Right ventricle myocardium inferior (tissue), 1 donor: ENCODE results near the gene IGF2R. TPM values are rescaled to one million over a fixed set of nuclear protein-coding genes. Genes with fewer than 3 reads are reported as not detected.
"Not testable (repeated sequence)": the region's sequence is repeated elsewhere in the genome, so short reads cannot be mapped to it uniquely, and the experiment has no call there.

Source experiments
- ATAC-seq: fragments of 200-7000 bp; cut with Tn5 transposase; one replicate; pipeline ENCODE4 v1.9.1; 2020; ENCODE audit warnings: mild to moderate bottlenecking, moderate library complexity
- DNase-seq: peaks from one replicate; pipeline ENCODE4 v3.0.0; 2021; ENCODE audit errors: missing footprints
- intact Hi-C: fragments of 100-400 bp; cut with DNase I; formaldehyde crosslinking; loops from one replicate; pipeline ENCODE4 v1.11.0; 2022
- long read RNA-seq: library from polyadenylated mRNA; unstranded; transcript quantifications from one replicate; pipeline ENCODE4 v2.0.0, GENCODE V29; 2021
- total RNA-seq: library from RNA; stranded (reverse); fragmentation: NEBNext Ultra II Directional; extraction: Animal tissue kit (Norgen Biotek cat#: 25700); gene quantifications from one replicate; pipeline ENCODE4 v1.2.1, GENCODE V29; 2021
- donor health status: DM: no; HTN: yes; CAD: no; lungs with severe emphysema.

Gene IGF2R, protein sequence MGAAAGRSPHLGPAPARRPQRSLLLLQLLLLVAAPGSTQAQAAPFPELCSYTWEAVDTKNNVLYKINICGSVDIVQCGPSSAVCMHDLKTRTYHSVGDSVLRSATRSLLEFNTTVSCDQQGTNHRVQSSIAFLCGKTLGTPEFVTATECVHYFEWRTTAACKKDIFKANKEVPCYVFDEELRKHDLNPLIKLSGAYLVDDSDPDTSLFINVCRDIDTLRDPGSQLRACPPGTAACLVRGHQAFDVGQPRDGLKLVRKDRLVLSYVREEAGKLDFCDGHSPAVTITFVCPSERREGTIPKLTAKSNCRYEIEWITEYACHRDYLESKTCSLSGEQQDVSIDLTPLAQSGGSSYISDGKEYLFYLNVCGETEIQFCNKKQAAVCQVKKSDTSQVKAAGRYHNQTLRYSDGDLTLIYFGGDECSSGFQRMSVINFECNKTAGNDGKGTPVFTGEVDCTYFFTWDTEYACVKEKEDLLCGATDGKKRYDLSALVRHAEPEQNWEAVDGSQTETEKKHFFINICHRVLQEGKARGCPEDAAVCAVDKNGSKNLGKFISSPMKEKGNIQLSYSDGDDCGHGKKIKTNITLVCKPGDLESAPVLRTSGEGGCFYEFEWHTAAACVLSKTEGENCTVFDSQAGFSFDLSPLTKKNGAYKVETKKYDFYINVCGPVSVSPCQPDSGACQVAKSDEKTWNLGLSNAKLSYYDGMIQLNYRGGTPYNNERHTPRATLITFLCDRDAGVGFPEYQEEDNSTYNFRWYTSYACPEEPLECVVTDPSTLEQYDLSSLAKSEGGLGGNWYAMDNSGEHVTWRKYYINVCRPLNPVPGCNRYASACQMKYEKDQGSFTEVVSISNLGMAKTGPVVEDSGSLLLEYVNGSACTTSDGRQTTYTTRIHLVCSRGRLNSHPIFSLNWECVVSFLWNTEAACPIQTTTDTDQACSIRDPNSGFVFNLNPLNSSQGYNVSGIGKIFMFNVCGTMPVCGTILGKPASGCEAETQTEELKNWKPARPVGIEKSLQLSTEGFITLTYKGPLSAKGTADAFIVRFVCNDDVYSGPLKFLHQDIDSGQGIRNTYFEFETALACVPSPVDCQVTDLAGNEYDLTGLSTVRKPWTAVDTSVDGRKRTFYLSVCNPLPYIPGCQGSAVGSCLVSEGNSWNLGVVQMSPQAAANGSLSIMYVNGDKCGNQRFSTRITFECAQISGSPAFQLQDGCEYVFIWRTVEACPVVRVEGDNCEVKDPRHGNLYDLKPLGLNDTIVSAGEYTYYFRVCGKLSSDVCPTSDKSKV (N-terminal part only)
- 63.1 TPM for total RNA-seq
- long read RNA-seq, partial matches to known transcripts, result 13 of 13 reads
- long read RNA-seq, other reads (novel, unspliced or antisense), result 0 of 13 reads

- intact Hi-C loops, result loop anchor here (1.0 kb wide), 1 partner anchor 73 kb away; no protein-coding TSS in a partner anchor
- DNase-seq (peak; percentile 98), ATAC-seq (peak; percentile 94)
Measured at GRCh38 chr6:159968295-159969203, at the start of gene IGF2R. Gene IGF2R, plus strand, starts transcription at chr6:159969082. Its CDS starts 165 bp downstream, at chr6:159969247.

DNA sequence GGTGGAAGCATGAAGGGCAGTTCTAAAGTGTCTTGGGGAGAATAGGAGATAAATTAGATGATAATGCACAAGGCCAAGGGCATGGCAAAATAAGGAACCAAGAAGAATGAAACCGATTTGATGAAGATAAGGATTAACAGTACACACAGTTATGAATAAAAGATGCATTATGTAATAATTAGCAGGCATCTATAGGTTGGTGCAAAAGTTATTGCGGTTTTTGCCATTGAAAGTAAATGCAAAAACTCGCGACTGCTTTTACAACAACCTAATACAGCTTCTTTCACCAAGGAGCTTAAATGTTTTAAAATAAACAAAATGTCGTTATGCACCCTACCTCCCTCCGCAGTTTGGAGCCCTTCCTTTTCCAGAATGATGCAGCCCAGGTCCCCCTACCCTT lies 49.1 kb upstream of the IGF2R start:
- intact Hi-C loops, result no loop called here
- DNase-seq (no peak), ATAC-seq (no peak)

DNA sequence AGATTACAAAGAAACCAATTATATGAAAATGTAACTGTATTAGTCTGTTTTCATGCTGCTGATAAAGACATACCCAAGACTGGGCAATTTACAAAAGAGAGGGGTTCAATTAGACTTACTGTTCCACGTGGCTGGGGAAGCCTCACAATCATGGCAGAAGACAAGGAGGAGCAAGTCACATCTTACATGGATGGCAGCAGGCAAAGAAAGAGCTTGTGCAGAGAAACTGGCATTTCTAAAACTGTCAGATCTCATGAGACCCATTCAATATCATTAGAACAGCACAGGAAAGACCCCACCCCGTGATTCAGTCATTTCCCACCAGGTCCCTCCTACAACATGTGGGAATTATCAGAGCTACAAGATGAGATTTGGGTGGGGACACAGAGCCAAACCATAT lies 44.7 kb upstream of the IGF2R start:
- DNase-seq, ATAC-seq, intact Hi-C loops: not testable (repeated sequence)

- ATAC-seq, result no peak
- no peak for DNase-seq
- intact Hi-C loops, result no loop called here
Measured at GRCh38 chr6:159926542-159927203, 42.2 kb upstream of the IGF2R start.

GRCh38 chr6:159929819-159930218 lies 39.1 kb upstream of the IGF2R start:
- no peak for DNase-seq
- intact Hi-C loops, result no loop called here
- ATAC-seq, result no peak

- no peak for DNase-seq
- intact Hi-C loops, result no loop called here
- ATAC-seq, result no peak
Measured at GRCh38 chr6:159931112-159931511, 37.8 kb upstream of the IGF2R start.

GRCh38 chr6:159931846-159932245 lies 37.0 kb upstream of the IGF2R start:
- no peak for DNase-seq
- intact Hi-C loops, result no loop called here
- ATAC-seq, result no peak

GRCh38 chr6:159933077-159933476 lies 35.8 kb upstream of the IGF2R start:
- intact Hi-C loops, result no loop called here
- DNase-seq (no peak), ATAC-seq (no peak)

DNA sequence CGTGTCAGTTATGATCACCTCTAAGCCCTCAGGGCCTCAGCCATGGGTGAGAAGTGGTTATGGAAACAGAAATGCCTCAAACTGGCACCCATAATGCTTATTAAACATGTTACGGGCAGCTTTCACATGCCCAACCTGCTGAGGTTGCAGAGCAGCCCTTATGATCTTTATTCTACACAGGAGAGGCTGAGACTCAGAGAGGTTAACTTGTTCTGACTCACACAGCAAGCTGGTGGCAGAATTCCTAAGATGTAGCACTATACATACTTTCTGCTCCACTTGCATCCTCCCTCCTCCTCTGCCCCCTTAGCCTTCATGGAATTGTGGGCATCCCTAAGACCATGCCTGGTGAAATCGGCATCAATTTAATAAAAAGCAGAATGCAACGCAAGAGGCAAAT lies 34.7 kb upstream of the IGF2R start:
- ATAC-seq (no peak), DNase-seq (no peak)
- intact Hi-C loops, result no loop called here

DNA sequence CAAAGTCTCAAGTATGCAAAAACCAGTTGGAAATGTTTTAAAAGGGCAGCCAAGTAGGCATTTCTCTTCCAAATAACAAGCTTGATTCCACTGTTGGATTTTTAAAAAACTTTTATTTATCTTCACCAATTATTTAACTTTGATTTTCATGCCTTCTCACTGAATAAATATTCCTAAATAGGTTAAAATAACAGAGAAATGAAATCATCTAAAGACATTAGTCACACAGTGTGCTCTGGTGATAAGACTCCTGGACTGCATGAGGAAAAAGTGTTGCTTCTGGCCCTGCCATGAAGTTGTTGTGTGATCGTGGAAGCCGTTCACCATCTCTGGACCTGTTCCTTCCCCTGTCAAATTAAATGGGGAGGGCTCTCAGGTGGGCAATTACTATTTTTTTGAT lies 33.8 kb upstream of the IGF2R start:
- peak; percentile 53 for ATAC-seq
- DNase-seq, result no peak
- intact Hi-C loops, result no loop called here

- no peak for ATAC-seq
- no peak for DNase-seq
- intact Hi-C loops, result no loop called here
Measured at GRCh38 chr6:159935633-159936032, 33.2 kb upstream of the IGF2R start.

DNA sequence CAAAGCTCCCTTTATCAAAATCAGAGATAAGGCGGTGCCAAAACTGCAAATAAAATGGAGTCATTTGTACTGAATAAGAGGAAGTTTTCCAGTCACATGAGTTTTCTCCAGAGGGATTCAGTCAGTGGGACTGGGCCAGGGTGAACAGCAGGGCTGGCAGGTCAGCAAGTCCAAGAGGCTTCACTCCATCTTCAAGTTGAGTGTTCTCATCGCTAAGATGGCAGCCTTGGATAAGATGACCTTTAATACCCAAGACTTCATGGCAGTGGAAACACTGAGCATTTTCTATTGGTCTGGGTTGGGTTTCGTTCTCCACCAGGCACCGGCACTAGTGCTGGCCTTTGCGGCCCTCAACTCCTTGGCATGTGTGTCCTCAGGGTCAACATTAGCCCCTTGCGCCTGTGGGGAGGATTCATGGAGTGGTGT lies 29.3 kb upstream of the IGF2R start:
- intact Hi-C loops, result loop anchor here (10.0 kb wide), 1 partner anchor 245 kb away; the partner anchor contains the start of gene SOD2
- peak; percentile 76 for ATAC-seq
- DNase-seq, result no peak

GRCh38 chr6:159941286-159942113 lies 27.4 kb upstream of the IGF2R start:
- no peak for DNase-seq
- no peak for ATAC-seq
- intact Hi-C loops, result loop anchor here (1.0 to 10.0 kb wide), 2 partner anchors 78 to 247 kb away; partner anchors contain the start of gene SOD2

DNA sequence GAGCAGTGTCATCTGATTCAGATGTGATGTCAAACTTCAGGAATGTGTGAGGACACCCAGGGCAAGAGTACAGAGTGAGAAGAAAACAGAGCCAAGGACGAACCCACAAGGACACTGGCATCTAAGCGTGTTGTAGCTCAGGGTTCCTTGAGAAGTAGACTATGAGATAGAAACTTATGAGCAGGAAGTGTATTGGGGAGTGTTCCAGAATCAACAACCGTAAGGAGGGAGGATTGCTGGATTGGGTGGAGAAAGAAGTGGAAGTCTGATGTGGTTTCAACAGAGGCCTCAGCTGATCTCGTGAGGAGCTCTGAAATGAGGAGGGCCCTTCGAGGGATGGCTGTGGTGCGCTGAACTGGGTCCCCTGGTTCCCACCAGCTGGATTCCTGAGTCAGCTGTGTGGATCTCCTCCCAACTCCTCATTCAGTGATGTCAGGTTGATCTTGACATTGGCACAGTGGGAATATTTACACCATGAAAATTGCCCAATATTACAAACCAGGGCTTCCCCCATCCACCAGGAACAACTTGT lies 25.7 kb upstream of the IGF2R start:
- DNase-seq (peak; percentile 71), ATAC-seq (peak; percentile 77)
- intact Hi-C loops, result loop anchor here (10.0 kb wide), 1 partner anchor 248 kb away; the partner anchor contains the start of gene SOD2

DNA sequence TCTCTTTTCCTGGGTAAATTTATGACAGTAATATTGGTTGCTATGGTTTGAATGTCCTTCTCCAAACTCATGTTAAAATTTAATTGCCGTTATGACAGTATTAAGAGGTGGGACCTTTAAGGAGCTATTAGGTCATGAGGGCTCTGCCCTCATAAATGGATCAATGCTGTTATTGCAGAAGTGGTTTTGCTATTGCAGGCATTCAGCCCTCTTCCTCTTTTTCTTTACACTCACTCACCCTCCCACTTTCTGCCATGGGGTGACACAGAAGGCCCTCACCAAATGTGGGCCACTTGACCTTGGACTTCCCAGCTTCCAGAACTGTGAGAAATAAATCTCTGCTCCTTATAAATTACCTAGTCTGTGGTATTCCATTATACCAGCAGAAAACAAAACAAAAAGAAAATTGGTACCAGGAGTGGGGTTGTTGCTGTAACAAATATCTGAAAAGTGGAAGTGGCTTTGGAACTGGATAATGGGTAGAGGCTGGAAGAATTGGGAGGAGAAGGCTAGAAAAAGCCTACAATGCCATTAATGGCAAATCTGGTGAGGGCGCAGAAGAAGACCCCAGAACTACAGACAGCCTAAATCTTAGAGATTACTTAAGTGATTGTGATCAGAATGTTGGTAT lies 24.8 kb upstream of the IGF2R start:
- intact Hi-C loops, result loop anchor here (10.0 kb wide), 1 partner anchor 249 kb away; the partner anchor contains the start of gene SOD2
- DNase-seq (no peak), ATAC-seq (no peak)
